GM19193 (cell line): Measurements from ENCODE around the gene HELZ2.

Source experiments
- POLR2A ChIP-seq: IDR thresholded peaks from 4 replicates; pipeline ENCODE4 v1.6.1; 2011; ENCODE audit not compliant: insufficient read depth, insufficient read length; ENCODE audit errors: extremely low read depth

The HELZ2 gene

DNA sequence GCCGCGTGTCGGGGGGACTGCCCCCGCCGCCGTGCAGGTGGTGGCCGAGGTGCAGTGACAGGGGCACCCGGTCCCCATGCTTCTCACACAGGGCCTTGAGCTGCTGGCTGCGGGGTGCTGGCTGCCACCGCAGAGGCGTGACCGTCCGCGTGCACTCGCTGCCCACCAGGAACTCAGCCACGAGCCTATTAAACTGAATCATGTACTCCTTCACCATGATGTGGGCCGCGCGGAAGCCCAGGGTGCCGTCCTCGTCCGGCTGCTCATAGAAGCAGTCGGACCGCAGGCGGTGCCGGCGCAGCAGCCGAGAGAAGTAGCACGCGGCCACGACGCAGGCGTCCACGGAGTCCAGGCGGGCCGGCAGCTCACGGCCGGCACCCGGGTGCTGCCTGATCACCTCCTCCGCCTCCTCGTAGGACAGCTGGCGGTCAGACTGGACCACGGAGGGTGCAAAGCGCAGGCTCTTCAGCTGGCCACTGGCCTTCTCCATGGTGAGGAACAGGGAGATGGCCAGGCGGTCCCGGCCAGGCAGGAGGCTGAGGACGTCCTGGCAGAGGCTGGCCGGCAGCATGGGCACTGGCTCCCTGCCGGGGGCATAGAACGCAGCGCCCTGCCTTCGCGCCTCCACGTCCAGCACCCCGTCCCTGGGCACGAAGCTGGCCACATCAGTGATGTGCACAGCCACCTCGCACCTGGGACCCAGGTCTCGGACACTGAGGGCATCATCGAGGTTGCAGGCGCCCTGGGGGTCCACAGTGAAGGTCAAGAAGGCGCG lies 9.8 kb downstream of the HELZ2 start:
- no peak for TF ChIP-seq POLR2A

- no peak for TF ChIP-seq POLR2A
Observed at GRCh38 chr20:63563225-63563935, 10.7 kb downstream of the HELZ2 start.

GRCh38 chr20:63562461-63563224 lies 11.4 kb downstream of the HELZ2 start:
- TF ChIP-seq POLR2A = no peak

DNA sequence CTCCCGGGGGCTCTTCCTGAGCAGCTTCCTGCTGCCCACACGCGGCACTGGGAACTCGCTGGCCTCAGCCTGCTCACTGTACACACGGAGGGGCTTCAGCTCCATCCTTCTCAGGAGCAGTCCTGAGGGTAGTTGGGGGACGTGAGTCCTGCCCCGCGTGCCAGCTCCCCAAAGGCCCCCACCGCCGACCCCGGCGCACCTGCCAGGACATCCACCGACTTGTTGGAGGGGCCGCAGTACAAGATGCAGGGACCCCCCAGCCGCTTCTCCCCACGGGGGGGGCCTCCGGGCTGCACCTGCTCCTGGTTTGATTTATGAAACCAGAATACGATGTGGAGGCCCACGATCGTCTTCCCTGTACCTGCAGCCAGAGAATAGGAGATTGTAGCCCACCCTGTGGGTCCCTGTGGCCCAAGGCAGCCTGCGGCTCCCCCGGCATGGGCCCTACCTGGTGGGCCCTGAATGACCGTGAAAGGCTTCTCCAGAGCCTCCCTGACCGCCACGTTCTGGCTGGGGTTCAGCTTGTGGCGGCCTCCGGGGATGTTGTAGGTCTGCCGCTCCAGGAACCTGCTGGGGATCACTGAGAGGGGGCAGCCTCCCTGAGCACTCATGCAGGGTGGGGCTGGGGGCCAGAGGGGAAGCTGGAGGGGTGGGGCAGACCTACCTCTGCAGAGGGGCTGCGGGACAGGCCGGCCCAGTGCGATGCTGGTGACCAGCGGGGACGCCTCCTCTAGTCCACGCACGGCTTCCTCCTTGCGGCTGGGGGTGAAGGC lies 12.2 kb downstream of the HELZ2 start:
- TF ChIP-seq POLR2A = no peak

DNA sequence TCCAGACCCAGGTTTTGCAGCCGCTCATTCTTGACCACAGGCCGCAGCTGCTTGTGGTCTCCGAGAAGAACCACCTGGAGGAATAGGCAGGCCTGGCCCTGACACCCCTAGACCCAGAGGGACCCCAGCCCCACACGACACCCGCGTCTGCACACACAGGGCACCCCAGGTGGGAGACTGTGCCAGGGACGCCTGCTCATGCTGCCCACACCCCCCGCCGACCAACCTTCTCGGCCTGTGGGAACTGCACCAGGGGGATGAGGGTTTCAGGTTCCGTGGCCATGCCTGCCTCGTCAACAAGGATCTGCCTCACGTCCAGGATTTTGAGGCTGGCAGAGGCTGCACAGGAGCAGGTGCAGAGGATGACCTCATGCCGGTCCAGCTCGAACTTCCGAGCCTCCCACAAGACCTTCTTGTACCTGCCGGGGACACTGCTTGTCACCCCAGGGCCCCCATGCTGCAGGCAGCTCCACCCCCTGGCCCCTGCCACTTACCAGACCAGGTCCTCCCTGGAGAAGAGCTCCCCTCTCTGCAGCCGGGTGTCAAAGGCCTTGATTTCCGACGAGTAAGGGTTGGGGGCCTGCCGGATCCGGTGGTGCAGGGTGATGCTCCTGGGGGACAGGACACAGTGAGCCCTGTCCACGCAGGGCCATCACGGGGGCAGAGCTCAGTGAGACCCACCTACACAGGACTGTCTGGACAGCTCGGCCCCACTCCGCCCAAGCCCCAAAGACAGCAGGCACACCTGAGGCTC lies 13.0 kb downstream of the HELZ2 start:
- TF ChIP-seq POLR2A = no peak

DNA sequence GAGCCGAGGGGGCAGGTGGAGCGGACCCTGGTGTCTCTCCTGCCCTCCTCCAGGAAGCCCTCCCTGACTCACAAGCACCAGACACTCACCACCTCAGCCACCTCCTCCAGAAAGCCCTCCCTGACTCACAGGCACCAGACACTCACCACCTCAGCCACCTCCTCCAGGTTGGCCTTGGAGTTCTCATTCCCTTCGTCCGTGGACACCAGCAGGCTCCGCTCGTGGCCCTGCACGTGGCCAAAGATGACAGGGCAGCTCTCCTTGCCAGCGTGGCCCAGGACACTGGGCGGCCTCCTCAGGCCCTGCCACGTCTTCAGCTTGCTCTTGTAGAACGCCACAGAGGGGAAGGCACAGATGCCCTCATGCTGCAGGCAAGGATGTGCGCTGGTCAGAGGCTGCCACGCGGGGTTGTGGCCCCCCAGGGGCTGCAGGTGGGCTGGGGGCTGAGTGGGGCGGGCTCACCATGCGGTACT lies 13.7 kb downstream of the HELZ2 start:
- no peak for TF ChIP-seq POLR2A

DNA sequence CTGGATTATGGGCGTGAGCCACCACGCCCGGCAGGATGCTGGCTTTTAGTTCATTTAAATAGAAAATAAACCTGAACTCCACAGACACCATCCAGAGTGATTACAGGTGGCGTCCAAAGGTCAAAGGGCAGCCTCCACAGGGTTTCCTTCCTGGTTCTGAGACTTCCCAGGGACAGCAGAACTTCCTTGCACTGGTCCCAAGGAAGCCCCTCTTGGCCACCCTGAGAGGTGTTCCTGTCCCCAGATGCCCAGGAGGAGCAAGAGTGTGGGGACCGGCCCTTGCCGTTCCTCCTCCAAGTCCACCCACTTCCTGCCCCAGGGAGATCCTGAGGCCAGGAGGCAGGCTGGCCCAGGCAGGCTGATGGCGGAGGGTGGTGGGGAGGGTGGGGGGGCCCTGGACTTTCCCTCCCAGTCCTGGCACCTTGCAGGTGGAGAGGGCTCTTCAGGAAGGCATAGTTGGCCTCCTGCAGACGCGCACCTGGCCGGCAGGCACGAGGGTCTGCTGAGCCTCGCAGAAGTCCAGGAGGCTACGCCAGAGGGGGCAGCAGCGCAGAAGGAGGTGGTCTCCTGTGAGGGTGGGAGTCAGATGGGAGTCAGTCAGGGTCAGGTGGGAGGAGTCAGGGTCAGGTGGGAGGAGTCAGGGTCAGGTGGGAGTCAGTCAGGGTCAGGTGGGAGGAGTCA lies 15.1 kb downstream of the HELZ2 start:
- no peak for TF ChIP-seq POLR2A

DNA sequence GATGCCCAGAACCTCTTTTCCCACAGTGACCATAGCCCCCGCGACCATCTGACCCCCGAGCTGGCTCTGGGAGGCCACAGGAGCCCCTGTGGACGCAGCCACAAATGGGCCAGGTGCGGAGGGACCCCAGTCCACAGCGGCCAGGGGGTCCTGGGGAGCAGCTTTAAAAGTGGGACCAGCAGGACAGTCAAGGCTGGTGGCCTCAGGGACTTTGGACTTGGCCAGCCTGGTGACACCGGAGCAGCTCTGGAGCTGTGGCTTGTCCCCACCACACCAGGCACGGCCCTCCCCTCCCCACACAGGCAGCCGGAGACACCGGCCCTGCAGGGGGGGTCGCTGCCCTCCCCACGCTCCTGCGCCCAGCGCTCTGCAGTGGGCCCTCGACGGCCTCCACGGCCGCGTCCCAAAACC lies 16.6 kb downstream of the HELZ2 start:
- TF ChIP-seq POLR2A = no peak

DNA sequence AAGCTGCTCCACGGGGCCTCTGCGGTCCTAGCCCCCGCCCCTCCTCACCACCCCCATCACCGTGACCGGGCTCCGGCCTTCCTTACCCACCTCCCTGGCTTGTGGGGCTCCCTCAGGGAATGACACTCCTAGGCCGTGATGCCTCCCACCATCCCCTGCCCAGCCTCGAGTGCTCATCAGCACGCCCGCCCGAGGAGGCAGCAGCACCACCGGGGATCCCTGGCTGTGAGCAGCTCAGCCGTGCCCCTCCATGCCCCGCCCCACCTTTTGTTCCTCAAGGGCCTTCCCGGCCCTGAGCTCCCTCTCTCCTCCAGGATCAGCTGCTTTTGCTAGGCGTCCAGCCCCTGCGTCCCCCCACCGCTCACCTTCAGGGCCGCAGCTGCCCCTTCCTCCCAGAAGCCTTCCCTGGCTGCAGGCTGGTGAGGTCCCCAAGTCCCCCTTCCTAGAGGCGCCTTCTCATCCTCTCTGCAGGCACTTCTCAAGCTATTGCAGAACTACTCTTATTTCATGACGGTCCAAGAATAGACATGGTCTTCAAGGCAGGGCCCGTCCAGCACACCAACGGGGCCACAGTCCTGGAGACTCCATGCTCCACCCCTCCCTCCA lies 17.1 kb downstream of the HELZ2 start:
- no peak for TF ChIP-seq POLR2A

DNA sequence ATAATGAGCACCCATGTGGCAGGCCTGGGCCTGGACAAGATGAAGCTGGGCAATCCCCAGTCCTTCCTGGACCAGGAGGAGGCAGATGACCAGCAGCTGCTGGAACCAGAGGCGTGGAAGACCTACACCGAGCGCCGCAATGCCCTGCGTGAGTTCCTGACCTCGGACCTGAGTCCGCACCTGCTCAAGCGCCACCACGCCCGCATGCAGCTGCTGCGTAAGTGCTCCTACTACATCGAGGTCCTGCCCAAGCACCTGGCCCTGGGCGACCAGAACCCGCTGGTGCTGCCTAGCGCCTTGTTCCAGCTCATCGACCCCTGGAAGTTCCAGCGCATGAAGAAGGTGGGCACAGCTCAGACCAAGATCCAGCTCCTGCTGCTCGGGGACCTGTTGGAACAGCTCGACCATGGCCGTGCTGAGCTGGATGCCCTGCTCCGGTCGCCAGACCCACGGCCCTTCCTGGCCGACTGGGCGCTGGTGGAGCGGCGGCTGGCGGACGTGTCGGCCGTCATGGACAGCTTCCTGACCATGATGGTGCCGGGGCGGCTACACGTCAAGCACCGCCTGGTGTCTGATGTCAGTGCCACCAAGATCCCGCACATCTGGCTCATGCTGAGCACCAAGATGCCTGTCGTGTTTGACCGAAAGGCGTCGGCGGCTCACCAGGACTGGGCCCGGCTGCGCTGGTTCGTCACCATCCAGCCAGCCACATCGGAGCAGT lies 18.2 kb downstream of the HELZ2 start:
- no peak for TF ChIP-seq POLR2A

GRCh38 chr20:63554361-63555278 lies 19.4 kb downstream of the HELZ2 start:
- no peak for TF ChIP-seq POLR2A
